ENCODE data around the gene C5orf22.

DNA sequence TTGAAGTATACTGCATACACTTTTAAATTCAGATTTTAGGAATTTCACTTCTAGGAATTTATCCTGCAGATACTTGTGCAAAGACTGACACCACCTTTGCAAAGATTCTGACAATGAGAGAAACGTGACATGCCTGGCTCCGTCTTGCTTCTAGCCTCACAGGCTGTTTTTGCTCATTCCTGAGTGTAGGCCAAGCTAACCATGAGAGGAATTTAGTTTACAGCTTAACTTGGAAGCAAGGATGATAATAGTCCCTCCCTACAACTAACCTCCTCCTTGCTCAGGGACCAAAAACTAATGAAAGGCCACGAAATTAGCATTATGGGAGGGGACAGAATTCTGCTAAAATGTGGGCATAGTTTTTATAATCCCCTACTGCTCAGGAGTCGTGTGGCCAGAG is 31.1 kb downstream of the C5orf22 start:
- TF ChIP-seq ELK1 (IDR thresholded peaks at IDR 0.05; ENCODE audit: borderline replicate concordance, low read depth, low read length): no peak
- TF ChIP-seq CTCF (conservative IDR thresholded peaks at IDR 0.05; ENCODE audit: low read depth, low read length): no peak
- no peak for TF ChIP-seq BHLHE40 (IDR thresholded peaks at IDR 0.05; ENCODE audit: low read depth, low read length)
